ENCODE data around the gene MLLT3.

DNA sequence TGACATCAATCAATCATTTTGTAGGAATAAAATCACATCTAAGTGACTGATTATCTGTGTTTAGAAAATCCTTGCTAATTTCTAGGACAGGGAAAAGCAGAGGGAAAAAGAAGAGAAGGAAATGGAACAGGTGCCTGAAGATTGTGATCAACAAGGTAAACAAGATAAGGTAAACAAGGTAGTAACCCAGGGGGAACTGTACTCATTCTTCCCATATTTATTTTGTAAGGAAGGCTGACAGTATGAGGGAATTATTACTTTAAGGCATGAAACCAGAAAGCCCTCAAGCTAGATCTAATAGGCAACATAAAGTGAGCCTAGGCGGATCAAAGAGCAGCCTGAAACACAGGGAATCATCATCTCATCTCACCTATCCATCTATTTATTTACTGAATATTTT is 231.1 kb downstream of the MLLT3 start:
- TF ChIP-seq, protein P1, sequence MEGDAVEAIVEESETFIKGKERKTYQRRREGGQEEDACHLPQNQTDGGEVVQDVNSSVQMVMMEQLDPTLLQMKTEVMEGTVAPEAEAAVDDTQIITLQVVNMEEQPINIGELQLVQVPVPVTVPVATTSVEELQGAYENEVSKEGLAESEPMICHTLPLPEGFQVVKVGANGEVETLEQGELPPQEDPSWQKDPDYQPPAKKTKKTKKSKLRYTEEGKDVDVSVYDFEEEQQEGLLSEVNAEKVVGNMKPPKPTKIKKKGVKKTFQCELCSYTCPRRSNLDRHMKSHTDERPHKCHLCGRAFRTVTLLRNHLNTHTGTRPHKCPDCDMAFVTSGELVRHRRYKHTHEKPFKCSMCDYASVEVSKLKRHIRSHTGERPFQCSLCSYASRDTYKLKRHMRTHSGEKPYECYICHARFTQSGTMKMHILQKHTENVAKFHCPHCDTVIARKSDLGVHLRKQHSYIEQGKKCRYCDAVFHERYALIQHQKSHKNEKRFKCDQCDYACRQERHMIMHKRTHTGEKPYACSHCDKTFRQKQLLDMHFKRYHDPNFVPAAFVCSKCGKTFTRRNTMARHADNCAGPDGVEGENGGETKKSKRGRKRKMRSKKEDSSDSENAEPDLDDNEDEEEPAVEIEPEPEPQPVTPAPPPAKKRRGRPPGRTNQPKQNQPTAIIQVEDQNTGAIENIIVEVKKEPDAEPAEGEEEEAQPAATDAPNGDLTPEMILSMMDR (IDR thresholded peaks at IDR 0.05; ENCODE audit: poor library complexity) = no peak
- TF ChIP-seq EZH2phosphoT487 (IDR thresholded peaks at IDR 0.05; ENCODE audit: low read depth, severe bottlenecking, unreplicated experiment) = no peak
